Progenitor cell of endocrine pancreas (in vitro differentiated cells): Measurements from ENCODE around the gene CSMD2. TPM values are rescaled to one million over a fixed set of nuclear protein-coding genes. Genes with fewer than 3 reads are reported as not detected.

Experiments used
- DNase-seq: peaks from one replicate; pipeline ENCODE4 v3.0.0; 2021; ENCODE audit warnings: low spot score; ENCODE audit not compliant: unreplicated experiment
- H3K27ac Mint-ChIP-seq: 2 replicates; pipeline ENCODE4 v1.8.0; 2021; ENCODE audit warnings: mild to moderate bottlenecking, moderate library complexity, mixed read lengths
- H3K27me3 Mint-ChIP-seq: 2 replicates; pipeline ENCODE4 v1.8.0; 2021; ENCODE audit warnings: mixed read lengths
- H3K36me3 Mint-ChIP-seq: 2 replicates; pipeline ENCODE4 v1.8.0; 2022; ENCODE audit warnings: mixed read lengths; ENCODE audit not compliant: insufficient read depth
- H3K4me1 Mint-ChIP-seq: 2 replicates; pipeline ENCODE4 v1.8.0; 2021; ENCODE audit warnings: low read depth, mixed read lengths
- H3K4me3 Mint-ChIP-seq: 2 replicates; pipeline ENCODE4 v1.8.0; 2021; ENCODE audit warnings: low read depth, mild to moderate bottlenecking, moderate library complexity, mixed read lengths
- H3K9me3 Mint-ChIP-seq: 2 replicates; pipeline ENCODE4 v1.8.0; 2021; ENCODE audit warnings: low read depth, mixed read lengths
- total RNA-seq: library from RNA; stranded (reverse); gene quantifications from 2 replicates; pipeline ENCODE4 v1.2.1, GENCODE V29; 2021
- TF ChIP-seq, protein P1 (sequence below): fragments of 200-600 bp; sonication (generic); IDR thresholded peaks from one replicate; pipeline ENCODE4 v1.5.0; 2021; ENCODE audit warnings: antibody characterized with exemption, mild to moderate bottlenecking; ENCODE audit not compliant: unreplicated experiment

Gene CSMD2
- total RNA-seq, 1 donor from 2014 or later, result 0.38 TPM

DNA sequence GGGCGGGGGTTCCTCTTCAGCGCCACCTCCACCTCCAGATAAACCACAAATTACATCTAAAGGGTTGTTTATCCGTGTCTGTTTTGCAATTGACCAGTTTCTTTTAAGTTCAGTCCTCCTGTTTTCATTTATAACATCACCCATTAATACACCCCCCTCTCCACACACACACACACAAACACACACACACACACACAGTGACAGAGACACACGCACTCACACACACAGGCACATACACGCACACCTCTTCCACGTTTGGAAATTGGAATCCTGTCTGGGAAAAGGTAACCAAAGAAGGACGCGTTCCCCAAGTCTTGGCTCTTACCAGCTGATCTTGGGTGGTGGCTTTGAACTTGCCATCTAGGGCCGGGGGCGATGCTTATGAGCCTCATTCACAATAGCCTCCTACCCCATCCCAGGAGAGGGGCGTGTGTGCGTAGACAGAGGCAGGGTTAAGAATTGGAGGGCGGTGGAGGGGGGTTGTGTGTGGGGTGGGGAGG is 442 bp upstream of the CSMD2 start:
- peaks cover 11% of the 10 kb centered on the region for H3K4me1 Mint-ChIP-seq
- TF ChIP-seq, protein P1, sequence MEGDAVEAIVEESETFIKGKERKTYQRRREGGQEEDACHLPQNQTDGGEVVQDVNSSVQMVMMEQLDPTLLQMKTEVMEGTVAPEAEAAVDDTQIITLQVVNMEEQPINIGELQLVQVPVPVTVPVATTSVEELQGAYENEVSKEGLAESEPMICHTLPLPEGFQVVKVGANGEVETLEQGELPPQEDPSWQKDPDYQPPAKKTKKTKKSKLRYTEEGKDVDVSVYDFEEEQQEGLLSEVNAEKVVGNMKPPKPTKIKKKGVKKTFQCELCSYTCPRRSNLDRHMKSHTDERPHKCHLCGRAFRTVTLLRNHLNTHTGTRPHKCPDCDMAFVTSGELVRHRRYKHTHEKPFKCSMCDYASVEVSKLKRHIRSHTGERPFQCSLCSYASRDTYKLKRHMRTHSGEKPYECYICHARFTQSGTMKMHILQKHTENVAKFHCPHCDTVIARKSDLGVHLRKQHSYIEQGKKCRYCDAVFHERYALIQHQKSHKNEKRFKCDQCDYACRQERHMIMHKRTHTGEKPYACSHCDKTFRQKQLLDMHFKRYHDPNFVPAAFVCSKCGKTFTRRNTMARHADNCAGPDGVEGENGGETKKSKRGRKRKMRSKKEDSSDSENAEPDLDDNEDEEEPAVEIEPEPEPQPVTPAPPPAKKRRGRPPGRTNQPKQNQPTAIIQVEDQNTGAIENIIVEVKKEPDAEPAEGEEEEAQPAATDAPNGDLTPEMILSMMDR, result no peak
- H3K9me3 Mint-ChIP-seq, result no peaks in the 10 kb centered on the region
- peaks cover 86% of the 10 kb centered on the region for H3K27me3 Mint-ChIP-seq
- H3K27ac Mint-ChIP-seq, result peak overlapping the region; percentile 19
- no peaks in the 10 kb centered on the region for H3K36me3 Mint-ChIP-seq
- DNase-seq, result no peak
- H3K4me3 Mint-ChIP-seq, result peak overlapping the region; percentile 66

DNA sequence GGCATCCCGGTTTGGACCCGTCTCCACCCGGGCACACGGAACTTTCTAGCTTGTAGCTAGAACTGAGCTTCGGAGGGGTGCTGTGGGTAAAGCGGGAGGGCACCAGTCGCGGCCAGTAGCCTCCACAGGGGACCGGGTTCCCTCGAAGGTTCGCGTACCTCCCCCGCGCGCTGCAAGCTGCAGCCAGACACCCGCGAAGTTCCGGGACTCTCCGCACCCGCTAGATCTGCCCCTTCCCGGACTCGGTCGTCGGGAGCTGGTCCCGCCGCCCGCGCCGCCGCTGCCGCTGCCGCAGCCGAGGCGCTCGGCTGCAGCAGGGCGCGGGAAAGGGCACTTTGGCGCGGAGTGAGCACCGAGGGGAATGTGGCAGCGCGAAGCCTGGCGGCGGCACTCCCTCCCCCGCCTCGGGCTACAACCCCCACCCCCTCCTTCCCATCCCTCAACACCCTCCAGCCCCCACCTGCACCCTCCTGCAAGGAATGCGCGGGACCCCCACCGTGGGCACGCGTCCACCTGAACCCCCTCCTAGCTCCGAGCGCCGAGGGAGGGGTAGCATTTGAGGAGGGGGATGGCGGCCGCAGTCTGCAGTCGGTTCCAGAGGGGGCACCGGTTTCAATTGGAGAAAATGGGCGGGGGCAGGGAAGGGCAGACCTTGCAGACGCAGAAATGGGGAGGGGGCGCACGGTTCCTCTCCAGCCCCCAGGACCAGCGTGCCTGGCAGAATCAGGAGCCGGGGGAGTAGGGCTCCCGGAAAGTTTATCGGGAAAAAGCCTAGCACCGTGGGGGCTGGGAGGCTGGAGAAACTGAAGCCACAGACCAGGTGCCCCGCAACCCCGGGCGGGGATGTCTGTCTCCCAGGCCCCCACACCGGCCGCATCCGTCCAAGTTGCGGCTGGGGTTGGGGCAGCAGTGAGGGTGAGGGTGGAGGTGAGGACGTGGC is 968 bp downstream of the CSMD2 start:
- DNase-seq, result no peak
- no peaks in the 10 kb centered on the region for H3K36me3 Mint-ChIP-seq
- H3K4me3 Mint-ChIP-seq, result peak overlapping the region; percentile 74
- H3K4me1 Mint-ChIP-seq, result peaks cover 11% of the 10 kb centered on the region
- TF ChIP-seq, protein P1, result no peak
- H3K27ac Mint-ChIP-seq, result no peak overlapping the region
- H3K27me3 Mint-ChIP-seq, result peaks cover 86% of the 10 kb centered on the region
- H3K9me3 Mint-ChIP-seq, result no peaks in the 10 kb centered on the region

DNA sequence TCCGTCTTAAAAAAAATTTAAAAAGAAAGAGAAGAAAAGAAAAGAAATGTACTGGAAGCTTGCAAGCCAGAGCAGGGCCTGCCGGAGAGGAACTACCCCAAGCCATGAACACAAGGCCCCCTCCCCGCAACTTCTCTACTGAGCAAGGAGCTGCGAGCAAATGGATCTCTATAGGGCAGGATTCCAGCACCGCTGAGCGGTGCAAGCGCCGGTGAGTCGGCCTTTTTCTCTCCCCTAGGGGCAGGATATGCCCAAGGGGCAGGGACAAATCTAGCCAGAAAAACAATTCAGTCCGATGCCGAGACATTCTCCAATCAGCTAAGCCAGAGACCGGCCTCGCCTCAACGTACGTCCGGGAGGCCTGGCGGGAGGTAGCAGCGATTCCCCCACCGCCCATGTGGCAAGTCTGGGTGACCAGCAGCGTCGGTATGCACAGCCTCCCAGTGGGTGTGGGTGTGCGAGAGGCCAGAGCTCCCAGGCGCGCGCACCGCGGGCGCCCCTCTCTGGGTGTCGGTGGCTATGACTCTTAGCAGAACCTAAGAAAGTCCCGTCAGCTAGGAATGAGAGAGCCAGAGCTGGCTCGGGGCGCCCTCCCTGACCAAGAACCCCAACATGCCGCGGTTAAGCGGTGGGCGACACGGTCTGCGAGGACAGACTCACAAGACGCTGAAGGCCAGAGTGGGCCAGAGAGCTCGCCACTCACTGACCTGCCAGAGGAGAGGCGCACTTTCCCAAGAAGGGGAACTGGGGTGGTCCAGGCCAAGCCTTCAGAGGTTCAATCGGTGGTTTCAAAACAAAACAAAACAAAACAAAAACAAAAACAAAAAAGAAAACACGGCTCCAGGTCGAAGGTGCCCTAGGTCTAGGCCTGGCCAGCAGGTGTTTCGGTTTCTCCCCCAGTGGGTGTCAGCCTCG is 1.9 kb downstream of the CSMD2 start:
- TF ChIP-seq, protein P1, result peak; percentile 77
- DNase-seq, result peak; percentile 61
- Mint-ChIP-seq H3K4me3 (peak overlapping the region; percentile 74), H3K4me1 (peaks cover 11% of the 10 kb centered on the region), H3K27me3 (peaks cover 85% of the 10 kb centered on the region), H3K36me3 (no peaks in the 10 kb centered on the region), H3K9me3 (no peaks in the 10 kb centered on the region), H3K27ac (peak overlapping the region; percentile 88)

DNA sequence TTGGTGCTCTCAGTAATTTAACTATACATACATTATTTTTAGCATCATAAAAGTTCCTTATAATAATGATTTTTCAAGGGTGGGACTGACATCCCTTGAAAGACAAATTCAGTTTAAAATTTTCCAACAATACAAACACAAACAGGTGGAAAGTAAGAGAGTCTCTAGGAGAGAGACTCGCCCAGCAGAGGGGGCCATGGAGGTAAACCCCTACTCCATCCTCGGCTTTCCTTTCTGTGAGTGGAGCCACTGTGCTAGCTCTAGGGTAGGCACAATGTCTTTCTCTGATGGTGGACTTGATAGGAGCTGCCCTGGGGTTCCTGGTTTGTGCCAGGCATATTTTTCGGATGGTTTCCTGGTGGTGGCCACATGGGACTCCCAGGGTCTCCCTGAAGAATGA is 8.3 kb downstream of the CSMD2 start:
- no peaks in the 10 kb centered on the region for H3K4me1 Mint-ChIP-seq
- no peak for DNase-seq
- H3K27me3 Mint-ChIP-seq, result peaks cover 61% of the 10 kb centered on the region
- H3K36me3 Mint-ChIP-seq, result no peaks in the 10 kb centered on the region
- no peaks in the 10 kb centered on the region for H3K9me3 Mint-ChIP-seq
- no peak overlapping the region for H3K4me3 Mint-ChIP-seq
- H3K27ac Mint-ChIP-seq, result no peak overlapping the region
- TF ChIP-seq, protein P1, result peak; percentile 21

DNA sequence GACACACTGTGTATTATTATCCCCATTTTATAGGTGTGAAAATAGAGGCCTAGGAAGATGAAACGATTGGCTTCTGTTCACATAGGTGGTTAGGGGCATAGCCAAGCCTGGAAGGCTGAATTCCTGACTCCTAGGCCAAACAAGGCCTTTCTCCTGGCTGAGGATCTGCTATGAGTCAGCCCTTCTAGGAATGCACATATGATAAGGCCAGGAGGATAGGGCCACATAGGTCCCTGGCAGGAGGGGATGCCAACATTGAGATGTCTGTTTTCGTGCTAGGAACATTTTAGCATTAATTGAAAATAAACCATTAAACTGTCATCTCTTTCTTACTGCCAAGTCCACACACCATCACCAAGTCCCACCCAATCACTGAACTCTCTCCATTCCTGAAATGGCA is 9.2 kb downstream of the CSMD2 start:
- TF ChIP-seq, protein P1, result no peak
- DNase-seq, result no peak
- Mint-ChIP-seq H3K4me1 (no peaks in the 10 kb centered on the region), H3K4me3 (no peak overlapping the region), H3K27ac (no peak overlapping the region), H3K27me3 (peaks cover 58% of the 10 kb centered on the region), H3K9me3 (no peaks in the 10 kb centered on the region), H3K36me3 (no peaks in the 10 kb centered on the region)
